Measurements from ENCODE around the gene TIMM13.

The TIMM13 gene

DNA sequence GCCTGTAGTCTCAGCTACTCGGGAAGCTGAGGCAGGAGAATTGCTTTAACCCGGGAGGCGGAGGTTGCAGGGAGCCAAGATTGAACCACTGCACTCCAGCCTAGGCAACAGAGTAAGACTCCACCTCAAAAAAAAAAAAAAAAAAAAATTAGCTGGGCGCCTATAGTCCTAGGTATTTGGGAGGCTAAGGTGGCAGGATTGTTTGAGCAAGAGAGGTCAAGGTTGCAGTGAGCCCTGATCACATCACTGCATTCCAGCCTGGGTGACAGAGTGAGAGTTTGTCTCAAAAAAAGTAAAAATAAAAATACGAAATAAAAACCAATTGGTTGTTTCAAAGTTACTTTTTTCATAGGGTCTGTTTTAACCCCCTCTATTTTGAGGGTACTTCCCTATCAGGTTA, 30.7 kb upstream of the TIMM13 start:
- TF ChIP-seq, protein P1, sequence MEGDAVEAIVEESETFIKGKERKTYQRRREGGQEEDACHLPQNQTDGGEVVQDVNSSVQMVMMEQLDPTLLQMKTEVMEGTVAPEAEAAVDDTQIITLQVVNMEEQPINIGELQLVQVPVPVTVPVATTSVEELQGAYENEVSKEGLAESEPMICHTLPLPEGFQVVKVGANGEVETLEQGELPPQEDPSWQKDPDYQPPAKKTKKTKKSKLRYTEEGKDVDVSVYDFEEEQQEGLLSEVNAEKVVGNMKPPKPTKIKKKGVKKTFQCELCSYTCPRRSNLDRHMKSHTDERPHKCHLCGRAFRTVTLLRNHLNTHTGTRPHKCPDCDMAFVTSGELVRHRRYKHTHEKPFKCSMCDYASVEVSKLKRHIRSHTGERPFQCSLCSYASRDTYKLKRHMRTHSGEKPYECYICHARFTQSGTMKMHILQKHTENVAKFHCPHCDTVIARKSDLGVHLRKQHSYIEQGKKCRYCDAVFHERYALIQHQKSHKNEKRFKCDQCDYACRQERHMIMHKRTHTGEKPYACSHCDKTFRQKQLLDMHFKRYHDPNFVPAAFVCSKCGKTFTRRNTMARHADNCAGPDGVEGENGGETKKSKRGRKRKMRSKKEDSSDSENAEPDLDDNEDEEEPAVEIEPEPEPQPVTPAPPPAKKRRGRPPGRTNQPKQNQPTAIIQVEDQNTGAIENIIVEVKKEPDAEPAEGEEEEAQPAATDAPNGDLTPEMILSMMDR (IDR thresholded peaks at IDR 0.05; ENCODE audit: borderline replicate concordance, extremely low read depth, low read length, poor library complexity, severe bottlenecking) = no peak
- no peak for TF ChIP-seq EZH2 (IDR thresholded peaks at IDR 0.05; ENCODE audit: borderline replicate concordance, low read depth, low read length, severe bottlenecking)
- H2AFZ ChIP-seq (ENCODE audit: low read depth, low read length) = no peak overlapping the region
- H3K27ac ChIP-seq (ENCODE audit: low read length) = no peak overlapping the region
- H3K9me3 ChIP-seq (ENCODE audit: insufficient read depth, low read length, severe bottlenecking) = no peaks in the 10 kb centered on the region
- no peak overlapping the region for H3K4me3 ChIP-seq (ENCODE audit: low read depth in 1 of 2, low read length in 2 of 2)
- no peaks in the 10 kb centered on the region for H3K27me3 ChIP-seq (ENCODE audit: insufficient read depth, low read length, poor library complexity)
- peaks cover 32% of the 10 kb centered on the region for H4K20me1 ChIP-seq (ENCODE audit: insufficient read depth, low read length)
- DNase-seq (no peak), ATAC-seq (ENCODE audit: insufficient read depth, low read depth) (no peak)
- peaks cover 44% of the 10 kb centered on the region for H3K79me2 ChIP-seq (ENCODE audit: insufficient read depth, low read length)
- no peak overlapping the region for H3K9ac ChIP-seq (ENCODE audit: low read depth, low read length)
- H3K4me1 ChIP-seq (ENCODE audit: insufficient read depth, low read length) = peaks cover 35% of the 10 kb centered on the region
- H3K36me3 ChIP-seq (ENCODE audit: insufficient read depth, low read length) = peaks cover 13% of the 10 kb centered on the region
- no peak overlapping the region for H3K4me2 ChIP-seq (ENCODE audit: insufficient read depth, low read length)

DNA sequence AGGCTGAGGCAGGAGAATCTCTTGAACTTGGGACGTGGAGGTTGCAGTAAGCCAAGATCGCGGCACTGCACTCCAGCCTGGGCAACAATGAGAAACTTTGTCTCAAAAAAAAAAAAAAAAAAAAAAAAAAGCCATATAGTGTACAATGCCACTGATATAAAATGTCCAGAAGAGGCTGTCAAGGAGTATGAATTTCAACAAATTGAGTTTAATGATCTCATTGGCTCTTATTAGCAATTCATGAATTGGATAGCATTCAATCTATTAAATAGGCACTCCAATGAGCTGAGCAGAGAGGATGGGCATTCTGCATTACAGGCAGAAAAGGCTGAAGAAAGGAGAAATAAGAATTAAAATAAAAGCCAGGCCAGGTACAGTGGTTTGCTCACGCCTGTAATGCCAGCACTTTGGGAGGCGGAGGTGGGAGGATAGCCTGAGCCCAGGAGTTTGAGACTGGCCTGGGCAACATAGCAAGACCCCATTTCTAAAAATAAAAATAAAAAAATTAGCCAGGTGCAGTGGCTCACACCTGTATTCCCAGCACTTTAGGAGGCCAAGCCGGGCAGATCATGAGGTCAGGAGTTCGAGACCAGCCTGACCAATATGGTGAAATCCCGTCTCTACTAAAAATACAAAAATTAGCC, 30.1 kb upstream of the TIMM13 start:
- H3K27me3 ChIP-seq (ENCODE audit: insufficient read depth, low read length, poor library complexity) = no peaks in the 10 kb centered on the region
- H3K9ac ChIP-seq (ENCODE audit: low read depth, low read length) = peak overlapping the region; percentile 99
- H3K9me3 ChIP-seq (ENCODE audit: insufficient read depth, low read length, severe bottlenecking) = no peaks in the 10 kb centered on the region
- H3K4me3 ChIP-seq (ENCODE audit: low read depth in 1 of 2, low read length in 2 of 2) = peak overlapping the region; percentile 21 to 87; a peak in 3 of 4 replicates
- H2AFZ ChIP-seq (ENCODE audit: low read depth, low read length) = peak overlapping the region; percentile 83
- peak overlapping the region; percentile 68 for H3K4me2 ChIP-seq (ENCODE audit: insufficient read depth, low read length)
- H4K20me1 ChIP-seq (ENCODE audit: insufficient read depth, low read length) = peaks cover 38% of the 10 kb centered on the region
- H3K79me2 ChIP-seq (ENCODE audit: insufficient read depth, low read length) = peaks cover 49% of the 10 kb centered on the region
- no peak for ATAC-seq (ENCODE audit: insufficient read depth, low read depth)
- peaks cover 17% of the 10 kb centered on the region for H3K36me3 ChIP-seq (ENCODE audit: insufficient read depth, low read length)
- no peak for DNase-seq
- TF ChIP-seq, protein P1 (IDR thresholded peaks at IDR 0.05; ENCODE audit: borderline replicate concordance, extremely low read depth, low read length, poor library complexity, severe bottlenecking) = no peak
- no peak for TF ChIP-seq EZH2 (IDR thresholded peaks at IDR 0.05; ENCODE audit: borderline replicate concordance, low read depth, low read length, severe bottlenecking)
- H3K4me1 ChIP-seq (ENCODE audit: insufficient read depth, low read length) = peaks cover 35% of the 10 kb centered on the region
- peak overlapping the region; percentile 77 for H3K27ac ChIP-seq (ENCODE audit: low read length)

DNA sequence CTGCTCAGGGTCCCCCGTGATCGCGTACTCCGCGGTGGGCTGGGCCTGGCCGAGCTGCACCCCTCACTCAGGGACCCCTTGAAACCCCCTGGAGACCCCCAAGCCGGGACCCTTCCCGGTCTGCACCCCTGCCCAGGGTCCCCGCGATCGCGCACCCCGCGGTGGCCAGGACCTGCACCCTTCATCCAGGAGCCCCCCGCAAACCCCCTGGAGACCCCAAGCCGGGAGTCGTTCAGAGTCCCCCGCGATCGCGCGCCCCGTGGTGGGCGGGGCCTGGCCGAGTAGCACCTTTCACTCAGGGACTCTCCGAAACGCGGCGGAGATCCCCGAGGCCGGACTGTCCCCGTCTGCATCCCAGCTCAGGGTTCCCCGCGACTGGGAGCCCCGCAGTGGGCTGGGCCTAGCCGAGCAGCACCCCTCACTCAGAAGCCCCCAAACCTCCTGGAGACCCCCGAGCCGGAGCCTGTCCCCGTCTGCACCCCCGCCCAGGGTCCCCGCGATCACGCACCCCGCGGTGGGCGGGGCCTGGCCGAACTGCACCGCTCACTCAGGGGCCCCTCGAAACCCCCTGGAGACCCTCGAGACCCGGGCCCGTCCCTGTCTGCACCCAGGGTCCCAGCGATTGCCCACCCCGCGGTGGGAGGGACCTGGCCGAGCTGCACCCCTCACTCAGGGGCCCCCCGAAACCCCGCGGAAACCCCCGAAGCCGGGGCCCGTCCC, 28.6 kb upstream of the TIMM13 start:
- peaks cover 53% of the 10 kb centered on the region for H4K20me1 ChIP-seq (ENCODE audit: insufficient read depth, low read length)
- H3K4me2 ChIP-seq (ENCODE audit: insufficient read depth, low read length) = peak overlapping the region; percentile 84
- H3K4me3 ChIP-seq (ENCODE audit: low read depth in 1 of 2, low read length in 2 of 2) = peak overlapping the region; percentile 87 to 99; a peak in 3 of 4 replicates
- no peaks in the 10 kb centered on the region for H3K9me3 ChIP-seq (ENCODE audit: insufficient read depth, low read length, severe bottlenecking)
- peak overlapping the region; percentile 99 for H3K9ac ChIP-seq (ENCODE audit: low read depth, low read length)
- H3K36me3 ChIP-seq (ENCODE audit: insufficient read depth, low read length) = peaks cover 29% of the 10 kb centered on the region
- no peaks in the 10 kb centered on the region for H3K27me3 ChIP-seq (ENCODE audit: insufficient read depth, low read length, poor library complexity)
- ATAC-seq (ENCODE audit: insufficient read depth, low read depth) (peak; percentile 48), DNase-seq (peak; percentile 52)
- peak overlapping the region; percentile 82 for H2AFZ ChIP-seq (ENCODE audit: low read depth, low read length)
- H3K27ac ChIP-seq (ENCODE audit: low read length) = peak overlapping the region; percentile 89
- TF ChIP-seq, protein P1 (IDR thresholded peaks at IDR 0.05; ENCODE audit: borderline replicate concordance, extremely low read depth, low read length, poor library complexity, severe bottlenecking) = no peak
- TF ChIP-seq EZH2 (IDR thresholded peaks at IDR 0.05; ENCODE audit: borderline replicate concordance, low read depth, low read length, severe bottlenecking) = no peak
- H3K4me1 ChIP-seq (ENCODE audit: insufficient read depth, low read length) = peaks cover 35% of the 10 kb centered on the region
- H3K79me2 ChIP-seq (ENCODE audit: insufficient read depth, low read length) = peaks cover 64% of the 10 kb centered on the region
